ENCODE results near the gene PEDS1. TPM values are rescaled to one million over a fixed set of nuclear protein-coding genes. Genes with fewer than 3 reads are reported as not detected.
A peak's percentile ranks its signal among the peaks of the same experiment; 100 is the strongest.

PEDS1 gene
- total and polyA plus RNA-seq, 2 of the 13 experiments (the other 11 are each of a cell fraction or from before 2014, with no cell fraction given), result 30.5 to 93.9 TPM

DNA sequence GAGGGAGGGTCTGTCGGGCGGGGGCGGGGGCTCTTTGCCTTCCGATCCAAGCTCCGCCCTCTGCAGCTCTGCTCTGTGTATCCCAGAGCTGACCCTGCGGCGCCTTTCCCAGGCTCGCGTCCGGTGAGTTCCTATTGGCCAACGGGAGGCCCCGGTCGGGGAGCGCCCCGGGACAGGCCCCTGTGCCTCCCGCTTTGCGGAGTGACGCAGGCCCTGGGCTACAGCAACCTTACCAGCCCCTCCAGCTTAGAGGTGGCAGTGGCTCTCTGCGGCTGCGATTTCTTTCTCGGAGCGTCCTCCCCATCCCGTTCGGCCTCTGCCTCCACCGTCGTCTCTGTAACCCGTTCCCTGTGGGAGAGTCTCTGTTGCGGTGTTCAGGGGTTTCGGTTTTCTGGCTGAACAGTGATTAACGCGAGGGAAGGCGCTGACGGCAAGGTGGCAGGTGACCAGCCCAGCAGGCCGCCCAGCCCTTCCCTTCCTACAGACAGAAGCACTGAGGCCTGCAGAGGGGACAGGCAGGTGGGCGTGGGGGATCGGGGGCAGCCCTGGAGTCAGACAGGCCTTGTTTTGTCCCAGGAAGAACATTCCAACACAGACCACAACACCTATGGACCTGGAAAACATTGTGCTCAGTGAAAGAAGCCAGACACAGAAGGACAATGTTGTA lies 19.0 kb upstream of the PEDS1 start (continued):
- peak; percentile 94 for TF ChIP-seq ZNF276 (CRISPR knock-in tag; IDR thresholded peaks at IDR 0.05; ENCODE audit: low read depth)
- TF ChIP-seq HDAC2 (CRISPR knock-in tag; IDR thresholded peaks at IDR 0.05), result peak; percentile 86
- TF ChIP-seq ZFX (CRISPR knock-in tag; IDR thresholded peaks at IDR 0.05; ENCODE audit: low read depth), result peak; percentile 99
- no peak; the same call in none of the 2 replicates for TF ChIP-seq ZHX1 (CRISPR knock-in tag; IDR thresholded peaks at IDR 0.05; ENCODE audit: low read depth)
- TF ChIP-seq FLYWCH1 (CRISPR knock-in tag; IDR thresholded peaks at IDR 0.05), result 0 out of 2 replicates have a peak, but pooled peaks have one; percentile 80
- TF ChIP-seq ELF1 (CRISPR knock-in tag; IDR thresholded peaks at IDR 0.05), result peak; percentile 66
- no peak for TF ChIP-seq CENPX (CRISPR knock-in tag; IDR thresholded peaks at IDR 0.05)
- TF ChIP-seq, protein P1, sequence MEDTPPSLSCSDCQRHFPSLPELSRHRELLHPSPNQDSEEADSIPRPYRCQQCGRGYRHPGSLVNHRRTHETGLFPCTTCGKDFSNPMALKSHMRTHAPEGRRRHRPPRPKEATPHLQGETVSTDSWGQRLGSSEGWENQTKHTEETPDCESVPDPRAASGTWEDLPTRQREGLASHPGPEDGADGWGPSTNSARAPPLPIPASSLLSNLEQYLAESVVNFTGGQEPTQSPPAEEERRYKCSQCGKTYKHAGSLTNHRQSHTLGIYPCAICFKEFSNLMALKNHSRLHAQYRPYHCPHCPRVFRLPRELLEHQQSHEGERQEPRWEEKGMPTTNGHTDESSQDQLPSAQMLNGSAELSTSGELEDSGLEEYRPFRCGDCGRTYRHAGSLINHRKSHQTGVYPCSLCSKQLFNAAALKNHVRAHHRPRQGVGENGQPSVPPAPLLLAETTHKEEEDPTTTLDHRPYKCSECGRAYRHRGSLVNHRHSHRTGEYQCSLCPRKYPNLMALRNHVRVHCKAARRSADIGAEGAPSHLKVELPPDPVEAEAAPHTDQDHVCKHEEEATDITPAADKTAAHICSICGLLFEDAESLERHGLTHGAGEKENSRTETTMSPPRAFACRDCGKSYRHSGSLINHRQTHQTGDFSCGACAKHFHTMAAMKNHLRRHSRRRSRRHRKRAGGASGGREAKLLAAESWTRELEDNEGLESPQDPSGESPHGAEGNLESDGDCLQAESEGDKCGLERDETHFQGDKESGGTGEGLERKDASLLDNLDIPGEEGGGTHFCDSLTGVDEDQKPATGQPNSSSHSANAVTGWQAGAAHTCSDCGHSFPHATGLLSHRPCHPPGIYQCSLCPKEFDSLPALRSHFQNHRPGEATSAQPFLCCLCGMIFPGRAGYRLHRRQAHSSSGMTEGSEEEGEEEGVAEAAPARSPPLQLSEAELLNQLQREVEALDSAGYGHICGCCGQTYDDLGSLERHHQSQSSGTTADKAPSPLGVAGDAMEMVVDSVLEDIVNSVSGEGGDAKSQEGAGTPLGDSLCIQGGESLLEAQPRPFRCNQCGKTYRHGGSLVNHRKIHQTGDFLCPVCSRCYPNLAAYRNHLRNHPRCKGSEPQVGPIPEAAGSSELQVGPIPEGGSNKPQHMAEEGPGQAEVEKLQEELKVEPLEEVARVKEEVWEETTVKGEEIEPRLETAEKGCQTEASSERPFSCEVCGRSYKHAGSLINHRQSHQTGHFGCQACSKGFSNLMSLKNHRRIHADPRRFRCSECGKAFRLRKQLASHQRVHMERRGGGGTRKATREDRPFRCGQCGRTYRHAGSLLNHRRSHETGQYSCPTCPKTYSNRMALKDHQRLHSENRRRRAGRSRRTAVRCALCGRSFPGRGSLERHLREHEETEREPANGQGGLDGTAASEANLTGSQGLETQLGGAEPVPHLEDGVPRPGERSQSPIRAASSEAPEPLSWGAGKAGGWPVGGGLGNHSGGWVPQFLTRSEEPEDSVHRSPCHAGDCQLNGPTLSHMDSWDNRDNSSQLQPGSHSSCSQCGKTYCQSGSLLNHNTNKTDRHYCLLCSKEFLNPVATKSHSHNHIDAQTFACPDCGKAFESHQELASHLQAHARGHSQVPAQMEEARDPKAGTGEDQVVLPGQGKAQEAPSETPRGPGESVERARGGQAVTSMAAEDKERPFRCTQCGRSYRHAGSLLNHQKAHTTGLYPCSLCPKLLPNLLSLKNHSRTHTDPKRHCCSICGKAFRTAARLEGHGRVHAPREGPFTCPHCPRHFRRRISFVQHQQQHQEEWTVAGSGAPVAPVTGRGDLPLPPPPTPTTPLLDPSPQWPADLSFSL (CRISPR knock-in tag; IDR thresholded peaks at IDR 0.05), result no peak
- TF ChIP-seq MIXL1 (CRISPR knock-in tag; IDR thresholded peaks at IDR 0.05), result peak; percentile 54; the same call in 1 of the 2 replicates
- no peak; the same call in 1 of the 2 replicates for TF ChIP-seq ZBTB42 (CRISPR knock-in tag; IDR thresholded peaks at IDR 0.05)
- TF ChIP-seq DMAP1 (CRISPR knock-in tag; IDR thresholded peaks at IDR 0.05), result peak; percentile 91
- no peak for TF ChIP-seq SNAPC5 (CRISPR knock-in tag; IDR thresholded peaks at IDR 0.05; ENCODE audit: borderline replicate concordance)
- peak; percentile 84 for TF ChIP-seq MED8 (CRISPR knock-in tag; IDR thresholded peaks at IDR 0.05; ENCODE audit: insufficient replicate concordance)
- no peak; the same call in 1 of the 2 replicates for TF ChIP-seq ZNF138 (CRISPR knock-in tag; IDR thresholded peaks at IDR 0.05; ENCODE audit: low read depth)
- no peak for TF ChIP-seq PRDM4 (CRISPR knock-in tag; IDR thresholded peaks at IDR 0.05; ENCODE audit: borderline replicate concordance)

Measured in HepG2 (cell line).